Dermis microvascular lymphatic vessel endothelial cell (primary cell): ENCODE measurements around the gene CHMP4B. TPM values are rescaled to one million over a fixed set of nuclear protein-coding genes. Genes with fewer than 3 reads are reported as not detected.

Experiments
- DNase-seq, 2 donors: peaks; one replicate each; pipeline versions ENCODE4 v3.0.0 to v3.0.0-alpha.2; 2010; ENCODE audit warnings: low read depth in 2 of 2
- total RNA-seq: library from RNA; depleted of rRNA; stranded (reverse); fragments of >200 nt; gene quantifications from 2 replicates; pipeline ENCODE4 v1.2.1, GENCODE V29; 2014

Gene CHMP4B
- total RNA-seq, 1 donor from 2014 or later, result 27.6 TPM

DNA sequence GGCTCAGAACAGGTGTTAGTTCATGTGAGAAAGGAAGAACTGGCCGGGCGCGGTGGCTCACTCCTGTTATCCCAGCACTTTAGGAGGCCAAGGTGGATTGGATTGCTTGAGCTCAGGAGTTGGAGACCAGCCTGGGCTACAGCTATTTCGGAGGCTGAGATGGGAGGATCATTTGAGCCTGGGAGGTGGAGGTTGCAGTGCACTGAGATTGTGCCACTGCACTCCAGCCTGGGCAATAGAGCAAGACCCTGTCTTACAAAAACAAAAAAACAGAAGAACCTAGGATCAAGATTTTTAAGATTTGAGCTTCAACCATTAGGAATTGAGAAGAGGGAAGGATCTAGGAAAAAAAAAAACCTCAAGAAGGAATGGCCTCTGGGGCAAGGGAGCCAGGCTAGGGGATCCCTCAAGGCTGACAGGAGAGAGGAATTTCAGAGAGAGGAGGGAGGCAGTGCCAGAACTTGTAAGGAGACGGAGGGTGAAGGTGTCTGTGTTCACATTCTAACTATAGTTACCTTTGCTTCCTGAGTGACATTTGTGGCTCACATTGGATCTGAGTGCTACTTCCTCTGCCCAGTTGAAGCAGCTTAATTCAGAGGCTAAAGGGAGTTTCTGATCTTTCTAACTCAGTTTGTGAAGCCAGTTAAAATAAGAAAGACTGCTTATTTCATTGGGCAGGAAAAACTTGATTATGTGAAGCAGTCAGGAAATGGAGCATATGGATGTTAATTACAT lies 26.1 kb downstream of the CHMP4B start:
- no peak for DNase-seq

DNA sequence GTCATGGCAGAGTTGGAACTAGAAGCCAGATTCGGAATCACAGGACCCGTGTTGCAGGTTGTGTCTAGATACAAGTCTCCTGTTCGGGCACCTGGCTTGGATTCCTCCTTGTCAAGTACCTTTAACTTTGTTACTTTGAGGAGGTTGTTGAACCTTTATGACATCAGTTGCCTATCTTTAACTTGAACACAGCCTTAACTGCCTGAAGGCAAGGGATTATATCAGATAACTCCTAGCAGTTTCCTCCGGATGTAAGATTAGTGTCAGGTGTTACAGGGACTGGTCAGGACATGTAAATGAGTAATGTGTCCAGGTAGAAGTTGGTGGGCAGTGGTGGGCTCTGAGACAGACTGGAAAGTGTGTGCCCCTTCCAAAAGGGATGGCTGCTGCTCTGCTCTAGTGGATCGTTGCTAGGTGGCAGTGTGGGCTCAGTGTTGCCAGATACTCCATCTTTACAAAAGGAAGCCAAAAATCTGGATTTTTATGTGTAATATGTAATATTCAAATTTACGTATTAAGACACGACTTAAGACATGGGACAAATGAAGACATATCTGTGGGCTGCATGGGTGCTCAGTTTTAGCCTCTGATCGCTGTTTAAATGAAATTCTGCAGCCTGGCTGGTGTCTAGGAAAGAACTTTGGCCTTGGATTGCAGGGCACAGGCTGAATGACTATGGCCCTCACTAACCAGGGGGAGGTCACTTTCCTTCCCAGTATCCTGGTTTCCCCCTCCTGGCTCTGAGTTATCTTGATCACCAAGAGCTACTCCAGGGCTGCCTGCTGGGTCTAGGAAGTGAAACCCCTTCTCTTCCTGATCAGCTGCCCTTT lies 27.1 kb downstream of the CHMP4B start:
- no peak for DNase-seq

DNA sequence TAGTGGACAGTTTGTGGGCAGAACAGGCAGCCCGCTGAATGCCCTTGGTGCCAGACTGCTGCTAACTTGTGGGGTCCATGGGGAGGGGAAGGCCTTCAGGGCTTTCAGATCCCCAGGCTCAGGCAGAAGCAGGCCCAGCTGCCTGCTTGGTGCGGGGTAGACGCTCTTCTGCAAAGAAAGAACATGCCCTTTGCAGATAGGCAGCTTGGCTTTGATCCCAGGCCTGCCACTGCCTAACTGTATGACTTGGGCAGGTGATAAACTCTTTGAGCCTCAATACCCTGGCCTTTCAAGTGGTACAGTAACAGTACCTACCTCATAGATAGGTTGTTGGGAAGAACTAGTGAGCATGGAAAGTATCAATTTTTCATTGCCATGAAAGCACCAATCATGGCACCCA lies 28.4 kb downstream of the CHMP4B start:
- DNase-seq, result no peak

DNA sequence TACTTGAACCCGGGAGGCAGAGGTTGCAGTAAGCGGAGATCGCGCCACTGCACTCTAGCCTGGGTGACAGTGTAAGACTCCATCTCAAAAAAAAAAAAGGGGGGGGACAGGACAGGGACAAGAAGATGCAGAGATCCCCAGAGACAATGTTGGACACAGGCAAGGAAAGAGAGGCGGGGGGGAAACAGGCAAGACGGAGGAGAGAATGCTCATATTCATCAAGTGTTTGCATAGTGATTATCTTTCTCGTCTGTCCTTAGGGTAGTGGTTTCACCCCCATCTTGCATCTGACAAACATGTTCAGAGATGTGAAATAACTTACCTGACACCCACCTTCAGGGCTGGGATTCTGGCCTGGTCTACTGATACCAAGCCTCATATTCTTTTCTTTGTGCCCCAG lies 29.0 kb downstream of the CHMP4B start:
- DNase-seq, result no peak

DNA sequence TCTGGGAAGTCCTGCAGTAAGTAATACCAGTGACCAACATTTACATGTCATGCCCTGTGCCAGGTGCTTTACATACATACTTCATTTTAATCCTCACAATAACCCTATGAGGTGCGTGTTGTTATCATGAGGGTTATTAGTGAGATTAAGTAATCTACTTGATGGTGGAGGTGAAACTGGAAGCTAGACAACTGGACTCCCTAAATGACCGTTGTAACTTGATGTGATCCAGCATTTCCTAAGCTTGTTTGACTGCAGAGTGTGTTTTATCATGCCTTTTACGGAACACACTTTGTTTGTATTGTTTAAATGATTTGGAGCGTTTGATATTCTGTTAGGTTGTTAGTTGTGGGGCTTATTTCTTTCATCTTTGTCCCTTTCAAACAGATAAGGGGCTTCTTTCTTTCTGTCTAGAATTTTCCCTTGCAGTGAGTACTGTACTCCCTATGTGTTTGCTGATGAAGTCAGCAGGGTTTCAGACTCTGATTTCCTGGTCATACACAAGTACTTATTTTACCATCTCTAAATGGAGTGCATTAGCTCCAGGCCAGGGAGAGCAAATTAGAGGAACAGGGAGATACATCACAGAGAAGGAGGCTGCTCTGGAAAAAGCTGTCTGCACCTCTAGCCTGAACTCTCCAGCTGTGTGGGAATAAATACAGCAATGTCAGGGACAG lies 29.7 kb downstream of the CHMP4B start:
- DNase-seq, result no peak

DNA sequence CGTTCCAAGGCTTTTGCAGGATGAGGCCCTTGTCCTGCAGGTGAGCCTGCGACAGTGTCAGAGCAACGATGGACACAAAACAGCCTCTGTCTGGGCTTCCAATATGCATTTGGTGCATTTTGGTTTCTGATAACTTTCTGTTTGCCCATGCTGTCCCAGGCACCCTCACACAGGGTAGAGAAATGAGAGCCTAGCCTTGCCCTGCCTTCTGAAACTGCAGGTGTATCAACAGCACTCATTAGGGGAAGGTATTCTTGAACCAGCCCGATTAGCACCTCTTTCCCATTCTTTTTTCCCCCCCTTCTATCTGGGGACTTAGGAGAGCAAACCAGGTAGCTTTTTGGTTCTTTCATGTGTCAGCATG lies 30.3 kb downstream of the CHMP4B start:
- DNase-seq, result no peak

DNA sequence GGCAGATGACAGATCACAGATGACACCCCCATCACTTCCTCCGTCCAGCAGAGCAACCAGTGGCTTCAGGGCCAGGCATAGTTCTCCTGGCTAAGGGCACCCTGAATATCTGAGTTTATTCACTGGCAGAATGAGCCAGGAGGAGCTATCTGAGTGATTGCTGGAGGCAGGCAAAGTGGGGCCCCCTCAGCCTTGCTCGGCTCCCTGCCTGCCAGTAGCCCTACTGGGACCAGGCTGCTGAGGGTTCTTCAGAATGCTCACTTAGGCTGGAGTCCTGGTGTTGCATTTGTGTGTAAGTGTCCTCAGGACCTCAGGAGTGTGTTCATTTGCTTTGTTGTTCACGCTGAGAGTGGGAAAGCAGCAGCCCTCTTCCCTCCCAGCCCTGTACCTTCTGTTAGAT lies 31.2 kb downstream of the CHMP4B start:
- no peak for DNase-seq

DNA sequence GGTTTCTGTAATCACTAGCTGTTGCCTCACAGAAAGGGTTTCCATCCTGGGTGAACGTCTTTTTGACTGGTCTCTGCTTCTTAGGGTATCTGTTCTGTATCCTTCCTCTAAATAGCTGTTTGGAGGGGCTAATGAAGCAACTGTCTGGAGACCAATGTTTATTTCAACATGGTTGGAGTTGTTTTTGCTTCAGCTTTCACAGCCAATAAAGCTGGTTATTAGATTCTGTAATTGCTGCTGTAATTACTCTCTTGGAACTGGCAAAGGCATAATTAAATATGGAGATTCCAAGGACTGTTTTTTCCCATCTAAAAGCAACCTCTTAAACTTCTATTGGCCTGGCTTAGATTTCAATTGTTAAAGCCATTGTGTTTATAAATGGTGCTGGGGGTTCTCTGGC lies 31.9 kb downstream of the CHMP4B start:
- DNase-seq, result no peak

DNA sequence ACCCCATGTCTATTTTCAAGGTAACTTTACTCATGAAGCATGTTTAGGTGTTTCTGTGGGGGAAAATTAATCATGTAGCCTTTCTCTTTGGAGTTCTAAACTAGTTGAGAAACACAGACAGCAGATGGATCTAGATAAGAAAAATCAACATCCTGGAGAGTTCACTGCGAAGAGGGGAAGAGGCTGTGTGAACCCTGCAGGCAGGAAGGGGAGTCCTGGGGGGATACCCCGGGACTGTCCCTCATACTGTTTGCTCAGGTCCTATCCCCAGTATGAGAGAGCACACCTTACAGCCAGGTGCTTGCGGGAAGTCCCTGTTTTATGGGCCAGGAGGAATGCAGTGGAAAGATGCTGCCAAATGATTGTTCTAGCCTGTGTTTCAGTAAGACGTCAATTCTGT lies 32.7 kb downstream of the CHMP4B start:
- peak in 1 of 2 donors; percentile 51 for DNase-seq

DNA sequence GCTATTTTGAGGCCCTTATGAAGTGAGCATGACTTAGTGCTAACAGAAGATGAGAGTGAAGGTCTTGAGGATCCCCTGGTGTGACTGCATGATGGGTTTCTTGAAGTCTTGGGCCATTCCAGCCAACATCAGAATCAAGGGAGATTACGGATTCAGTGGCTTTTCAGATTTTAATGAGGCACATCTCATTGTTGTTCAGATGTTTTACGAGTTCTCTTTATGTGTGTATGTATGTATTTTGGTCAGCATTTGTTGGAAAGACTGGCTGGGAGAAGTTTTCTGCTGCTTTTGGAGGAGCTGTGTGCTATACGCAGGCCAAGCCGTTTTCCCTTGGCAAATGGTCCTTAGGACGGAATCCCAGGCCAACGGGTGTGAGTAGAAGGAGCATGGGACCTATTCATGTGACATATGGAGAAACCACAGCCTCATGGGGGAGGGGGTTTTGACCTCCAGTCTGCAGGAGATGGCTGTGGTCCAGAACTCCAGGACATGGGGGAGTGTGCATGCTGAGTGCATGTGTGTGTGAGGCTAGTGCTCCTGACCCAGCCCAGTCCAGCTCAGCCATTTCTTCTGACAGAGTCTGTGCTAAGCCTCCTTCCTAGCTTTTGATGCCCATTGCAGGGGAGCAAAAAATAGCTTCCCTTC lies 35.3 kb downstream of the CHMP4B start:
- DNase-seq, result no peak

DNA sequence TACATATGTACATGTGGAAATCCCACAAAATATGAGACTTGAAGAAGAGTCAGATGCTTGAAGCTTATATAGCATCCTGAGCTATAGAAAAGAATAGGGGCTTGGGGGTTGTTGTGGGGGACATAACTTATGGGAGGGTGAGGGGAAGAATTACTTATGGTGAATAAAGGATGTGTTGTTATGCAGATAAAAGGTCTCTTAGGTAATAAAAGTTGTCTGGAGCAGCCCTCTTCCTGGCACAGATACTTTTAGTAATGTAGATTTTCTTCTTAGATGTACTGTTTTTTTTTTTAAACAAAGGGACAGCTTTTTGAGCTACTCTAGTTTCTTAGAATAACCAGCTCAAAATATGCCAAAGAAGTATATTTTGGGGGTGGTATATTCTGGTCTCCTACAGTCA lies 35.9 kb downstream of the CHMP4B start:
- DNase-seq, result no peak

DNA sequence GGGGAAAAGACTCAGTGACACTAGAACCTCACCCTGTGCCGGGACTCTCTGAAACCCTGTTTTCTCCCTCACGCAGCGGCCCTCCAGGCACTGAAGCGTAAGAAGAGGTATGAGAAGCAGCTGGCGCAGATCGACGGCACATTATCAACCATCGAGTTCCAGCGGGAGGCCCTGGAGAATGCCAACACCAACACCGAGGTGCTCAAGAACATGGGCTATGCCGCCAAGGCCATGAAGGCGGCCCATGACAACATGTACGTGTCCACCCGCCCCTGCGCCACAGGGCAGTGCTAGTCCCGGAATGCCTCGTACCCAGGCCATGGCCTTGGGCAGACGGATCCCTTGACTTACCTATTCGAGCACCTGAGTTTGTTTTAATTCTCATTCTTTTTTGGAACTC lies 37.2 kb downstream of the CHMP4B start:
- DNase-seq, result no peak

DNA sequence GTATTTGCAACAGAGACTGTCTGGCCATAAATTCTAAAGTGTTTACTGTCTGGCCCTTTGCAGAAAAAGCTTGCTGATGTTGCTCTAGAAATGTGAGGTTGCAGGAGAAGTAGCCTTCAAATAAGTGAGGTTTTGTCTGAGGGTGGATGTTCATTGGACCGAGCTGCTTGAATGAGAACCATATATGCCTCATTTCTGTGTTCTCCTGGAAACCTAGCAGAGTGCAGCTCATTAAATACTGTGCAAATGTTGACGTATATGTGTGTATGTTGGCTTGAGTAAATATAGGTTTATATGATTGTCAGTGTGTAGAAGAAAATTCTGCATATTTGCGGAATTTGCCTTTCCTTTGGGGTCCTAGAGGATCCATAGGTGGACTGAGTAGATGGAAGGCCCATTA lies 39.0 kb downstream of the CHMP4B start:
- DNase-seq, result no peak

DNA sequence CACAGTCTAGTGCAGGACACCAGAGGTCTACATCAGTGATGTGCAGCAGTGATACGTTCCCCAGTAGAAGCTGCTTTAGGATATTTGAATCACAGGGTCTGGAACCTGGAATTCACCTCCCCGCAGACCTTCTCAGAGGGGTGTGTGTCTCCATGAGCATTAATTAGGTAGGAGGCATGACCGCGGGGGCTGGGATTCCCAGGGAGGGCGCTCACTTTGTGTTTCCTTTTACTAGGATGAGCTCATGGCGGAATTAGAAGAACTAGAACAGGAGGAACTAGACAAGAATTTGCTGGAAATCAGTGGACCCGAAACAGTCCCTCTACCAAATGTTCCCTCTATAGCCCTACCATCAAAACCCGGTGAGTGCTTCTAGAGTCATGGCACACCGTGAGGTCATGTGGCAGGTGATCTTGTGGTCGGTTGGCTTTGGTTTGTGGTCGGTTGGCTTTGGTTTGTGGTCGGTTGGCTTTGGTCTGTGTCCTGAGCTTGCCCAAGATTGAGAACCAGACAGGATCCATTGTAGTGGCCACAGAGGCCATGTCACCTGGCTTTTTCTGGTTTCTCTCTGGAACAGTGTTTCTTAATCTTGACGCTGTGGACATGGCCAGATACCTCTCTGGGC lies 40.8 kb downstream of the CHMP4B start:
- DNase-seq, result no peak

DNA sequence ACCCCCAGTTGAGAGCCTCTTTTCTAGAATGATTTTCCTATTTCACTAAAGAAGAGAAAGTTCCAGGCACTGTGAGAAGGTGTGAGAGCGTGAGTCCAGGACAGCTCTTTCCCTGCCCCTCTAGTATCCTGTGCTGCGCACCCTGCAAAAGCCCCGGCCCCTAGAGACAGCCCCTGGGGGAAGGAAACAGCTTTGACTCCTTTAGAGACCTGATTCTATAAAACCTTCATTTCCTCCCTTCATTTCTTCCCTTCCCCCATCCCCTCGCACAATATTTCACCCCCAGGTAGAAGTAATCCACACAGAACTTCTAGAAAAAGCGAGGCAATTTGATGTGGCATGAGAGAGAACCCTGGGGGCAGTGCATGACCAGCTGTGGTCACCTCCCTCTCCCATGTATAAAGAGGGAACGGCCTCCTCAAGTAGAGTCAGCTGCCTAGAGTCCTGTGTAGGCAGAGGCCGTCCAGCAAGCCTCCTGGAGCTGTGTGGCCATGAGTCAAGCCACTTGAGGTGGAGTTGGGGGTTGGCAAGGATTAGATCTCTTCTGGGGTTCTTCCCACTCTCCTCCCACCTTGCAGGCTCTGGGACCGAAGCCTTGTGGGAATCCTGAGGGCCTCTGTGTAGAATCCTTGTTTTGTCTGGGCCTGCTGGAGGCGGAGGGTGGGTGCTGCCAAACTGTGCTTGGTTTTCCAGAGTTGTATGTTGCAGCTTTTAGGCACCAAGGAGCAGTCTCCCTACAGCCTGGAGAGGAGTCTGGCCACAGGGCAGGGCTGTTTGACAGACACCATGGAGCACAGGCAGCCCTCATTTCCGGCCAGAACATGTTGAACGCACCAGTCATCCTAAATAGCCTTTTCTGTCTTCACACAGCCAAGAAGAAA lies 41.7 kb downstream of the CHMP4B start:
- no peak for DNase-seq

DNA sequence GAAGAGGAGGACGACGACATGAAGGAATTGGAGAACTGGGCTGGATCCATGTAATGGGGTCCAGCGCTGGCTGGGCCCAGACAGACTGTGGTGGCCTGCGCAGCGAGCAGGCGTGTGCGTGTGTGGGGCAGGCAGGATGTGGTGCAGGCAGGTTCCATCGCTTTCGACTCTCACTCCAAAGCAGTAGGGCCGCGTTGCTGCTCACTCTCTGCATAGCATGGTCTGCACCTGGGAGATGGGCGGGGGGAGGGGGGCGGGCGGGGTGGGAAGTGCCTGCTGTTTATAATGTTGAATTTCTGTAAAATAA lies 42.3 kb downstream of the CHMP4B start:
- no peak for DNase-seq

DNA sequence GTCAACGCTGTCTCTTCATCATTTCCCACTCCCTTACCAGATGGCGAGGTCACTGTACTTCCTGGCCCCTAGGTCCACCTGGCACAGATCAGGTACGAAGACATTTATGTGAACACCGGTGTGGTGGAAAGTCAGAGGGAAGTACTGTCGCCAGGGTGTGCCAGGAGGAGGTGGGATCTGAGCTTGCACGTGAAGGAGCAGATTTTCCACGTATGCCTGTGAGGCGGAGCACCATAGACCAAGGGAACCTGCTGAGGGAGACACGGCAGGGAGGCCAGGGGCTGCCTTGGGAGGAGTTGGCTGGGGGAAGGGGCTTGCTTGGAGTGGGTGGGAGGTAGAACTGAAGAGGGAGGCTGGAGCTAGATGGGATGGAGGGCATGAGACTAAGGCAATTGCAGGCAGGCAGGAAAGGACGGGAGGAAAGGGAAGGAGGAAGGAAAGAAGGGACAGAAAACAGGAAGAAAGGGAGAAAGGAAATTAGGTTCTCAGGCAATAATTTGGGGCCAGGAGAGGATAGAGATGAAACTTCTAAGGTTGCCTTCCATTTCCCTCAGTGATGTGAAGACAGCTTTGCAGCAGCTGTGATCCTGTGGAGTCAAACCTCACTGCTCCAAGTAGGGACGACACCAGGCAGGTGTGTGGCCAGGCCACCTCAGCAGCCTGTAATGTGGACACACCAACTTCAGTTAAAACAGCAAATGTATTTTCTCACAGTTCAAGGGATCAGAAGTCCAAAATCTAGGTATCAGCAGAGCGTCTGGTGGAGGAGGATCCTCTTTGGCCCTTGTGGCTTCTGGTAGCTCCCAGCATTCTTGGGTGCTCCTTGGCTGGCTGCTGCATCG lies 46.8 kb downstream of the CHMP4B start:
- DNase-seq, result no peak

DNA sequence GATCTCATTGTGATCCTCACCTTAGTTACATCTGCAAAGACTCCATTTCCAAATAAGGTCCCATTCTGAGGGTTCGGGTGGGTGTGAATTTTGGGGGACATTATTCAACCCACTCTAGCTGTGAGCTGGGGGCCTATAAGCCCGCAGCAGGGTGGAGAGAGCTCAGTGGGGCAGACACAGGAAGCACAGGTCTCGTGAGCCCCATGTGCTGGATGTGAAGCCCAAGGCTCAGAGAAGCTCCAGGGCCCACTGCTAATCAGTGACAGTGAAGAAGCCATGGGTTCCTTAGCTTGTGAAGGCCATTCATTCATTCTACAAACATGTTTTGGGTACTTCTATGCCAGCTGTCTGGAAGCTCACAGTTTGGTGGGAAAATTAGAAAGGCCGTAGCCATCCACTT lies 47.5 kb downstream of the CHMP4B start:
- DNase-seq, result no peak

DNA sequence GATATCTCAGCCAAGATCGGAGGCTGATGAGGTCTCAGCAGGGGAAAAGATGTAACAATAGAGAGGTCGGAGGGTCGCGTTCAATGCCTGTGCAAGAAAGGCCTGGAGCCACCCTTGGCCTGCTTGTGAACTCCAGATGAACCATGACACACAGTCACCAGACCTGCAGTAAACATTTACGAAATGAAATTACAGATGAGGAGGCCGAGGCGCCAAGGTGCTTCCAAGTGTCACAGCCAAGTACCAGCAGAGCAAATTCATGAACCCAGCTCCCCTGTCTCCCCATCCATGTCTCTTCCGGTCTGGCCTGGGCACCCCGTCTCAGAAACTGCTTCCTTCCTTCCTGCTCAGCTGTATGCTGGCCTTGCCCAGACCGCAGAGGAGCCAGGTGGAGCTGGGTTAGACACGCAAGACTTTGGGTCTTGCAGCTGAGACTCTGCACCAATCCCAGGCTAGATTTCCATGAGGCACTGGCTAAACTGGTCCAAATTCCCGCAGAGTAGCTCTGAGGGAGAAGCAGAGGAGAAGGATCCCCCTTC lies 48.1 kb downstream of the CHMP4B start:
- peak in 1 of 2 donors; percentile 84 for DNase-seq

DNA sequence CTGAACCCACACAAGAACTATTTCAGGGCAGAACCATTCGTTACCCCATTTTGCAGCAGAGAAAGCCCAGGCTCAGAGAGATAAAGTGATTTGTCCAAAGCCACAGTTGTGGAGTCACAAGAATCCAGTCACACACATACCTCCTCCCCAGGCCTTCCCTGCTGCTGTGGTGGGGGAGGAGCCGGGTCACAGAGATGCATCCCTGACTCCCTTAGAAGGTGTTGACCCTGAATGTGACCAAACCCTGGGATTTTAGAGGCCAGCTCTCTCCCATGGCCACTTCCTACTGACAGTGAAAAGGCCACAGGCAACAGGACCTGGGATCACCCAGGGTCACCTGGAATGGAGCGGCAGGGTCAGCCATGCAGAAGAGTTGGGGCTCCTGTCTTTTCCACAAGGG lies 48.6 kb downstream of the CHMP4B start:
- DNase-seq, result peak in 1 of 2 donors; percentile 8
